Heart left ventricle (tissue), 16 donors: ENCODE results near the gene EIF3A. TPM values are rescaled to one million over a fixed set of nuclear protein-coding genes. Genes with fewer than 3 reads are reported as not detected.

Experiments
- ATAC-seq, 4 donors: fragments of 200-7000 bp; cut with Tn5 transposase; one replicate each; pipeline ENCODE4 v1.9.1; 2020 to 2022; ENCODE audit warnings: moderate library complexity in 4 of 4, mild to moderate bottlenecking in 3 of 4, moderate number of reproducible peaks in 1 of 4
- DNase-seq, 5 donors: peaks; one replicate each; pipeline ENCODE4 v3.0.0-alpha.2; 2020
- H3K27ac ChIP-seq, 12 donors: fragments of 200-600 bp; sonication (generic) in 4 of 12; one replicate each; pipeline versions ENCODE4 v1.5.0 to v1.8.0; 2016 to 2022; ENCODE audit warnings: mild to moderate bottlenecking in 2 of 12
- H3K27me3 ChIP-seq, 9 donors: fragments of 200-600 bp; sonication (generic) in 2 of 9; one replicate each; pipeline versions ENCODE4 v1.5.1 to v1.8.0; 2016 to 2022; ENCODE audit warnings: mild to moderate bottlenecking in 3 of 9
- H3K36me3 ChIP-seq, 9 donors: fragments of 200-600 bp; sonication (generic) in 2 of 9; one replicate each; pipeline versions ENCODE4 v1.5.0 to v1.8.0; 2018 to 2022; ENCODE audit warnings: mild to moderate bottlenecking in 2 of 9
- H3K4me1 ChIP-seq, 12 donors: fragments of 200-600 bp; sonication (generic) in 4 of 12; one replicate each; pipeline versions ENCODE4 v1.5.0 to v1.8.0; 2016 to 2022; ENCODE audit warnings: mild to moderate bottlenecking in 3 of 12
- H3K4me3 ChIP-seq, 12 donors: fragments of 200-600 bp; sonication (generic) in 4 of 12; one replicate each; pipeline versions ENCODE4 v1.5.0 to v1.8.0; 2017 to 2022; ENCODE audit warnings: mild to moderate bottlenecking in 9 of 12, moderate library complexity in 4 of 12
- H3K9me3 ChIP-seq, 12 donors: fragments of 200-600 bp; sonication (generic) in 4 of 12; one replicate each; pipeline versions ENCODE4 v1.5.0 to v1.8.0; 2016 to 2022; ENCODE audit warnings: mild to moderate bottlenecking in 1 of 12
- CTCF ChIP-seq, 12 donors: fragments of 200-600 bp; sonication (generic) in 4 of 12; IDR thresholded peaks; one replicate each; pipeline versions ENCODE4 v1.5.0 to v1.8.0; 2018 to 2022; ENCODE audit warnings: antibody characterized with exemption in 12 of 12, mild to moderate bottlenecking in 5 of 12
- POLR2A ChIP-seq, 2 donors: fragments of 450-650 bp; IDR thresholded peaks; one replicate each; pipeline ENCODE4 v1.6.1; 2017; ENCODE audit warnings: antibody characterized with exemption in 2 of 2, mild to moderate bottlenecking in 2 of 2, moderate library complexity in 2 of 2
- WGBS, 4 donors: extraction: QIAGEN DNeasy Blood & Tissue Kit in 2 of 4; methylation state at CpG; one replicate each; pipeline versions ENCODE4 v1.1.5 to v1.1.7; 2013 to 2018; 5-methylcytosine and 5-hydroxymethylcytosine counted together
- intact Hi-C, 10 donors: fragments of 100-400 bp; cut with DNase I; formaldehyde crosslinking; loops; one replicate each; pipeline versions ENCODE4 v1.11.1 to v1.14.2; 2022
- polyA plus RNA-seq, 2 donors: library from polyadenylated mRNA; stranded (reverse); fragments of 200-250 nt; gene quantifications; one replicate each; pipeline ENCODE4 v1.2.3, GENCODE V29; 2013
- total RNA-seq, 9 donors: library from RNA; depleted of rRNA in 2 of 9; stranded (reverse); fragments of >200 nt in 2 of 9; fragmentation: NEBNext Ultra II Directional in 3 of 9; extraction: Animal tissue kit (Norgen Biotek cat#: 25700) in 3 of 9; gene quantifications; one replicate each; pipeline versions ENCODE4 v1.1.0 to v1.2.4, GENCODE V29; 2016 to 2023
- donor health status: ischemic (EF 13 %, LVEDD 7.1; RV severe dilation, severe dysfunction).
- donor health status: healthy with polysubstance abuse.
- donor health status: DM: no; HTN: yes; CAD: no.
- donor health status: DM: no; HTN: no; CAD: no.
- donor health status: ischemic (EF 25% LVEDD 6.9; RV normal size, moderate dysfunction).
- donor health status: ischemic (EF 25% LVEDD 5.7; RV mildly dilated, moderate dysfunction).
- donor health status: healthy.
- donor health status: DM: yes; HTN: yes; CAD: no.
- donor health status: ischemic (EF 35%, LVEDD 5.7; RV mildly dilated, moderate dysfunction).
- donor health status: nonischemic (EF 11% LVEDD 7.7; RV severe dilation, severe dysfunction).
- donor health status: DM: yes; HTN: yes; CAD: no.
- donor health status: PGD.
- donor health status: ischemic (EF 29% LVEDD 5.4; RV normal size, mild dysfunction).
- donor health status: nonischemic (EF 23%, LVEDD 6.1; RV moderate dilation, normal function).

Gene EIF3A
- total and polyA plus RNA-seq, 11 donors: 41.9 to 143 (median 103) TPM

GRCh38 chr10:119031496-119032059 lies 49.0 kb downstream of the EIF3A start:
- peaks cover 0 to 5% (median 0%) of the 10 kb centered on the region in 9 donors for H3K27me3 ChIP-seq
- no peak for ATAC-seq
- H3K4me1 ChIP-seq: peaks cover 0 to 33% (median 15%) of the 10 kb centered on the region in 12 donors
- no peak overlapping the region for H3K27ac ChIP-seq
- H3K4me3 ChIP-seq: peak overlapping the region in 3 of 12 donors; percentile 24 to 65 (median 64)
- TF ChIP-seq POLR2A (IDR thresholded peaks at IDR 0.05): no peak
- no peak for TF ChIP-seq CTCF (IDR thresholded peaks at IDR 0.05)
- H3K36me3 ChIP-seq: peaks cover 0 to 49% (median 44%) of the 10 kb centered on the region in 9 donors
- H3K9me3 ChIP-seq: no peaks in the 10 kb centered on the region
- whole genome bisulfite sequencing, 4 donors: 77 to 83% (median 80%) methylated on average over 7 of the region's 7 CpGs
- no peak for DNase-seq
- intact Hi-C loops: loop anchor here in 1 of 10 donors (5.0 kb wide), 1 partner anchor 46 kb away; no protein-coding TSS in a partner anchor

- peak; percentile 24 to 70 (median 53) for DNase-seq
- peaks cover 0 to 39% (median 34%) of the 10 kb centered on the region in 9 donors for H3K36me3 ChIP-seq
- 7 to 27% (median 13%) methylated on average over 21 to 65 of the region's 65 CpGs for WGBS, 4 donors
- intact Hi-C loops: loop anchor here in 1 of 10 donors (5.0 kb wide), 1 partner anchor 47 kb away; no protein-coding TSS in a partner anchor
- peak in 2 of 4 donors; percentile 15 to 41 for ATAC-seq
- TF ChIP-seq POLR2A (IDR thresholded peaks at IDR 0.05) (no peak), CTCF (IDR thresholded peaks at IDR 0.05) (peak in 2 of 12 donors; percentile 12 to 14)
- H3K9me3 ChIP-seq: no peaks in the 10 kb centered on the region
- H3K27me3 ChIP-seq: peaks cover 0 to 5% (median 0%) of the 10 kb centered on the region in 9 donors
- peak overlapping the region; percentile 16 to 86 (median 64) for H3K4me3 ChIP-seq
- H3K27ac ChIP-seq: peak overlapping the region in 2 of 12 donors; percentile 34 to 84
- H3K4me1 ChIP-seq: peaks cover 0 to 42% (median 17%) of the 10 kb centered on the region in 12 donors
These were observed 50.0 kb downstream of the EIF3A start for GRCh38 chr10:119030421-119031250.

GRCh38 chr10:119029613-119030420 lies 50.8 kb downstream of the EIF3A start, which contains the start of gene NANOS1:
NANOS1 (plus strand) TSS chr10:119029714; CDS start chr10:119029802, 88 bp downstream.
- peak within 1 kb of the TSS in 11 of 12 donors; percentile 27 to 88 (median 77) for H3K27ac ChIP-seq
- no peak for TF ChIP-seq POLR2A (IDR thresholded peaks at IDR 0.05)
- no peak for TF ChIP-seq CTCF (IDR thresholded peaks at IDR 0.05)
- H3K4me3 ChIP-seq: peak within 1 kb of the TSS; percentile 34 to 86 (median 64)
- peaks cover 0 to 5% (median 0%) of the 10 kb centered on the region in 9 donors for H3K27me3 ChIP-seq
- DNase-seq: peak in 2 of 5 donors; percentile 26 to 69
- intact Hi-C loops: loop anchor here in 7 of 10 donors (2.0 to 10.0 kb wide), 9 partner anchors 47 to 465 kb away; partner anchors contain the start of gene CACUL1 (in 2 of the 7)
- ATAC-seq: no peak
- 1% methylated on average over 29 to 136 of the region's 136 CpGs; no CpG with 5 or more reads in 1 of the 4 donors for WGBS, 4 donors
- H3K4me1 ChIP-seq: peaks cover 0 to 50% (median 22%) of the 10 kb centered on the region in 12 donors
- H3K36me3 ChIP-seq: peaks cover 0 to 31% (median 27%) of the 10 kb centered on the region in 9 donors
- H3K9me3 ChIP-seq: no peaks in the 10 kb centered on the region
